Left lobe of liver (tissue), 2 donors: ENCODE data around the gene ILF2. TPM values are rescaled to one million over a fixed set of nuclear protein-coding genes. Genes with fewer than 3 reads are reported as not detected.
A peak's percentile ranks its signal among the peaks of the same experiment; 100 is the strongest.
"Not testable (repeated sequence)": the region's sequence is repeated elsewhere in the genome, so short reads cannot be mapped to it uniquely, and the experiment has no call there.

Experiments
- ATAC-seq: fragments of 200-7000 bp; cut with Tn5 transposase; one replicate; pipeline ENCODE4 v1.9.1; 2020; ENCODE audit warnings: mild to moderate bottlenecking, moderate library complexity
- DNase-seq: peaks from one replicate; pipeline ENCODE4 v3.0.0-alpha.2; 2020; ENCODE audit warnings: low spot score
- total RNA-seq: library from RNA; stranded (reverse); gene quantifications from one replicate; pipeline ENCODE4 v1.2.1, GENCODE V29; 2021
- donor health status: DM: no; HTN: no; CAD: no; lungs with moderate emphysema.
- donor health status: DM: no; HTN: yes; CAD: no.

Gene ILF2
- total RNA-seq: 33.2 TPM

GRCh38 chr1:153670859-153671627, at the start of gene ILF2:
Gene ILF2 (minus strand): TSS chr1:153670993. CDS start chr1:153670922, 71 bp downstream.
- peak; percentile 91 for ATAC-seq
- DNase-seq: peak; percentile 97

- ATAC-seq (no peak), DNase-seq (no peak)
These were observed 46.5 kb upstream of the ILF2 start for GRCh38 chr1:153717330-153717729.

- ATAC-seq, DNase-seq: not testable (repeated sequence)
These were observed 45.4 kb upstream of the ILF2 start for GRCh38 chr1:153716211-153716610.

GRCh38 chr1:153711026-153711425, 40.2 kb upstream of the ILF2 start:
- ATAC-seq (no peak), DNase-seq (no peak)

- DNase-seq: no peak
- ATAC-seq: no peak
These were observed 34.7 kb upstream of the ILF2 start for GRCh38 chr1:153705484-153705883.

GRCh38 chr1:153699768-153700167, 29.0 kb upstream of the ILF2 start:
- DNase-seq (no peak), ATAC-seq (no peak)

- no peak for ATAC-seq
- DNase-seq: no peak
These were observed 28.3 kb upstream of the ILF2 start for GRCh38 chr1:153698923-153699714.

GRCh38 chr1:153698020-153698922, 27.5 kb upstream of the ILF2 start:
- ATAC-seq (peak; percentile 76), DNase-seq (no peak)

- no peak for DNase-seq
These were observed 26.6 kb upstream of the ILF2 start for GRCh38 chr1:153697191-153698019.

GRCh38 chr1:153696741-153697140, 25.9 kb upstream of the ILF2 start:
- DNase-seq (no peak), ATAC-seq (no peak)

More at GRCh38 chr1:153697191-153698019, 26.6 kb upstream of the ILF2 start:
- ATAC-seq: peak; percentile 16

- ATAC-seq (no peak), DNase-seq (no peak)
These were observed 22.7 kb upstream of the ILF2 start for GRCh38 chr1:153693466-153693865.

- no peak for ATAC-seq
- DNase-seq: no peak
These were observed 18.0 kb upstream of the ILF2 start for GRCh38 chr1:153688736-153689328.

- DNase-seq (no peak), ATAC-seq (no peak)
These were observed 17.5 kb upstream of the ILF2 start for GRCh38 chr1:153688276-153688675.

GRCh38 chr1:153687346-153688125, 16.7 kb upstream of the ILF2 start:
- ATAC-seq (no peak), DNase-seq (no peak)

GRCh38 chr1:153685544-153686340, 14.9 kb upstream of the ILF2 start:
- ATAC-seq: no peak
- no peak for DNase-seq

GRCh38 chr1:153684892-153685291, 14.1 kb upstream of the ILF2 start:
- DNase-seq: no peak

GRCh38 chr1:153683854-153684253, 13.1 kb upstream of the ILF2 start:
- no peak for DNase-seq
- ATAC-seq: no peak

More at GRCh38 chr1:153684892-153685291, 14.1 kb upstream of the ILF2 start:
- no peak for ATAC-seq

- no peak for ATAC-seq
- no peak for DNase-seq
These were observed 11.9 kb upstream of the ILF2 start for GRCh38 chr1:153682730-153683129.
